ENCODE measurements around the gene ISYNA1. TPM values are rescaled to one million over a fixed set of nuclear protein-coding genes. Genes with fewer than 3 reads are reported as not detected.

The ISYNA1 gene
- total RNA-seq, 6 donors from 2014 or later: 14.5 to 55.5 (median 20.0) TPM

DNA sequence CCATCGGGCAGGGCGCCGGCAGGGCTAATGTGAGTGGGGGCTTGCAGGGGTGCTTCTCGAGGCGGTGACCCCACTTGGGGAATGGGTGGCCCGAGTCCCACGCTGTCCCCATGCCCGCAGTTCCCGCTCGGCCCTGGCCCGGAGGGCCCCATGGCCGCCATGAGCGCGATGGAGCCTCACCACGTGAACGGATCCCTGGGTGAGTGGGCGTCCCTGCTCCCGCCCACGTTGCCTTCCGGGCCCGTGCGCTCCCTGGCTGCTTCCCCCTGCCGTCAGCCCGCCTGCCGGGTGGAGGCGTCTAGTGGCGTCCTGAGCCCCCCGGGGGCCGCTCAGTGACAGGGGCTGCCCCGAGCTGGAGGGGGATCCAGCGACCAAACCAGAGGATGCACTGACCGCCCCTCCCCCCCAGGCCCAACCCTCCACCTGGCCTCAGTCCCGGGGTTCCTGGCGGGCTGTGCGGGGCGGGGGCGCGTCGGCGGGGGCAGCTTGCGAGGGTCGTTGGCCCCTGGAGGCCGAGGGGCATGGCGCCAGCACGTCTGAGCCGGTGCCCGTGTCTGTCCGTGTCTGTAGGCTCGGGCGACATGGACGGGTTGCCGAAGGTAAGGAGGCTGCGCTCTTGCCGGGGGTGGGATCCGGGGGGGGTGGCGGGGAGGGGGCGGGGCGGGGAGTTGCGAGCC is 4.8 kb downstream of the ISYNA1 start:
- DNase-seq: peak in 1 of 2 donors; percentile 89
- ATAC-seq (ENCODE audit: low FRiP score in 2 of 2): no peak
- WGBS, 2 donors: 38 to 40% methylated on average over 4 to 25 of the region's 59 CpGs
- Histone ChIP-seq H3K9me3 (no peaks in the 10 kb centered on the region), H3K27ac (peak overlapping the region; percentile 4 to 77 (median 56)), H3K27me3 (no peaks in the 10 kb centered on the region), H3K4me1 (peaks cover 38 to 66% (median 52%) of the 10 kb centered on the region in 4 donors), H3K4me3 (peak overlapping the region in 3 of 4 donors; percentile 46 to 60 (median 59)), H3K36me3 (peaks cover 0 to 10% (median 0%) of the 10 kb centered on the region in 4 donors)
- TF ChIP-seq POLR2A (IDR thresholded peaks at IDR 0.05) (no peak), EP300 (IDR thresholded peaks at IDR 0.05) (no peak), POLR2AphosphoS5 (IDR thresholded peaks at IDR 0.05) (no peak)
- TF ChIP-seq, protein P1, sequence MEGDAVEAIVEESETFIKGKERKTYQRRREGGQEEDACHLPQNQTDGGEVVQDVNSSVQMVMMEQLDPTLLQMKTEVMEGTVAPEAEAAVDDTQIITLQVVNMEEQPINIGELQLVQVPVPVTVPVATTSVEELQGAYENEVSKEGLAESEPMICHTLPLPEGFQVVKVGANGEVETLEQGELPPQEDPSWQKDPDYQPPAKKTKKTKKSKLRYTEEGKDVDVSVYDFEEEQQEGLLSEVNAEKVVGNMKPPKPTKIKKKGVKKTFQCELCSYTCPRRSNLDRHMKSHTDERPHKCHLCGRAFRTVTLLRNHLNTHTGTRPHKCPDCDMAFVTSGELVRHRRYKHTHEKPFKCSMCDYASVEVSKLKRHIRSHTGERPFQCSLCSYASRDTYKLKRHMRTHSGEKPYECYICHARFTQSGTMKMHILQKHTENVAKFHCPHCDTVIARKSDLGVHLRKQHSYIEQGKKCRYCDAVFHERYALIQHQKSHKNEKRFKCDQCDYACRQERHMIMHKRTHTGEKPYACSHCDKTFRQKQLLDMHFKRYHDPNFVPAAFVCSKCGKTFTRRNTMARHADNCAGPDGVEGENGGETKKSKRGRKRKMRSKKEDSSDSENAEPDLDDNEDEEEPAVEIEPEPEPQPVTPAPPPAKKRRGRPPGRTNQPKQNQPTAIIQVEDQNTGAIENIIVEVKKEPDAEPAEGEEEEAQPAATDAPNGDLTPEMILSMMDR (IDR thresholded peaks at IDR 0.05): no peak

DNA sequence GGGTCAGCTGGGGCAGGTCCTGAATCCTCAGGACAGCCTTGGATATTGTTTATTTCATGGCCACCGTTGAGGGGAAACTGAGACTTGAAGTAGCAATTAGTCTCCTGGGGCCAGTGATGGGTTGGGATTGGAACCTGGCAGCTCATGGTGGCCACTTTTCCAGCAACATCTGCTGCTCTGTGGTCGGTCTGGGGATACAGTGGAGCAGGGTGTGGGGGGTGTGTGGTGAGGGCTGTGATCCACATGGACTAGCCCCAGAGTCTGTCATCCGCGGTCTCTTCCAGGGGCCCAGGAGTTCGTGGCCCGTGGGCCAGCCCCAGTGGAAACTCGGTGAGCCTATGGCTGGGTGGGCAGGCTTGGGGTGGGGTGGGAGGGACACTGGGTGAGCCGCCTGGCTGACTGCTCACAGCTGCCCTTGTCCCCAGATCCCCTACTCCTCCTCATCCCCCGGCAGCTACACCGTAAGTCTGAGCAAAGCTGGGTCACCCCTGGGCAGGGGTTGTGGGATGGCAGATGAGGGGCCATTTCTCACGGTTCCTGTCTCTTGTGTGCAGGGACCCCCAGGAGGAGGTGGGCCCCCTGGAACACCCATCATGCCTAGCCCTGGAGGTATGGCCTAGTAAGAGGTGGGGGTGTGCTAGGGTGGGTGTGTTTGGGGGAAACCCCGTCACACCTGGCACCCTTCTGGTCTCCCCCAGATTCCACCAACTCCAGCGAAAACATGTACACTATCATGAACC is 5.5 kb downstream of the ISYNA1 start:
- DNase-seq (no peak), ATAC-seq (ENCODE audit: low FRiP score in 2 of 2) (no peak)
- Histone ChIP-seq H3K4me3 (peak overlapping the region in 2 of 4 donors; percentile 59 to 60), H3K27ac (peak overlapping the region in 1 of 4 donors; percentile 77), H3K4me1 (peaks cover 31 to 59% (median 45%) of the 10 kb centered on the region in 4 donors), H3K9me3 (no peaks in the 10 kb centered on the region), H3K27me3 (no peaks in the 10 kb centered on the region), H3K36me3 (peaks cover 0 to 12% (median 0%) of the 10 kb centered on the region in 4 donors)
- TF ChIP-seq POLR2A (IDR thresholded peaks at IDR 0.05) (no peak), EP300 (IDR thresholded peaks at IDR 0.05) (no peak), POLR2AphosphoS5 (IDR thresholded peaks at IDR 0.05) (no peak)
- TF ChIP-seq, protein P1 (IDR thresholded peaks at IDR 0.05): no peak
- WGBS, 2 donors: 89 to 90% methylated on average over 10 to 12 of the region's 13 CpGs

DNA sequence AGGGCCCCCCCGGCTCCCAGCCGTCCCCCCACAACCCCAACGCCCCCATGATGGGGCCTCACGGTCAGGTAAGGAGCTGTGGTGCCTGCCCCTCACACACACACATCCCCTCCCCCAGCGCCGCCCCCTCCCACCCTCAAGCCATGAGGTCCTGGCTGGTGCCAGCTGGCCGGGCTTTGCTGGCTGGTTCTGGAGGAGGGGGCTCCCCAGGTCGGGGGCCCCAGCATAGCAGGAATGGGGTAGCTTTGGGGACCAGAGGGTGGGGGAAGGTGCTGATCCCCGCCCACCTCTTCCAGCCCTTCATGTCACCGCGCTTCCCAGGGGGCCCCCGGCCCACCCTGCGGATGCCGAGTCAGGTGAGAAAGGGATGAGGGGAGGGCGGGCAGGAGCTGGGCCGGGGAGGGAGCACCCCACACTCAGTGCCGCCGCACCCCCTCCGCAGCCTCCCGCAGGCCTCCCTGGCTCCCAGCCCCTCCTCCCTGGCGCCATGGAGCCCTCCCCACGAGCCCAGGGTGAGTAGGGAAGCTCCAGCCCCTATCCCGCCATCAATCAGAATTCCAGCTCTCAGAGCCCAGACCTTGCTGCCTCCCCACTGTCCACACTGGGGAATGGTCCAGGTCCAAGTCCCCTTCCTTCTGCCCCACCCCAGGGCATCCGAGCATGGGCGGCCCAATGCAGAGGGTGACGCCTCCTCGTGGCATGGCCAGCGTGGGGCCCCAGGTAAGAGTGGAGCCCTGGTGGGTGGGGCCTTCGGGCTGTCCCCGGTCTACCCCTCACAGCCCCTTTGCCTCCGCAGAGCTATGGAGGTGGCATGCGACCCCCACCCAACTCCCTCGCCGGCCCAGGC is 6.4 kb downstream of the ISYNA1 start:
- no peaks in the 10 kb centered on the region for H3K9me3 ChIP-seq
- H3K4me1 ChIP-seq: peaks cover 24 to 56% (median 36%) of the 10 kb centered on the region in 4 donors
- peak in 1 of 2 donors; percentile 84 for DNase-seq
- H3K36me3 ChIP-seq: peaks cover 0 to 13% (median 0%) of the 10 kb centered on the region in 4 donors
- H3K4me3 ChIP-seq: no peak overlapping the region
- no peak for ATAC-seq (ENCODE audit: low FRiP score in 2 of 2)
- no peak overlapping the region for H3K27ac ChIP-seq
- no peaks in the 10 kb centered on the region for H3K27me3 ChIP-seq
- TF ChIP-seq POLR2A (IDR thresholded peaks at IDR 0.05): no peak
- TF ChIP-seq, protein P1 (IDR thresholded peaks at IDR 0.05): no peak
- no peak for TF ChIP-seq EP300 (IDR thresholded peaks at IDR 0.05)
- no peak for TF ChIP-seq POLR2AphosphoS5 (IDR thresholded peaks at IDR 0.05)
- WGBS, 2 donors: 84 to 88% methylated on average over 18 to 30 of the region's 34 CpGs

DNA sequence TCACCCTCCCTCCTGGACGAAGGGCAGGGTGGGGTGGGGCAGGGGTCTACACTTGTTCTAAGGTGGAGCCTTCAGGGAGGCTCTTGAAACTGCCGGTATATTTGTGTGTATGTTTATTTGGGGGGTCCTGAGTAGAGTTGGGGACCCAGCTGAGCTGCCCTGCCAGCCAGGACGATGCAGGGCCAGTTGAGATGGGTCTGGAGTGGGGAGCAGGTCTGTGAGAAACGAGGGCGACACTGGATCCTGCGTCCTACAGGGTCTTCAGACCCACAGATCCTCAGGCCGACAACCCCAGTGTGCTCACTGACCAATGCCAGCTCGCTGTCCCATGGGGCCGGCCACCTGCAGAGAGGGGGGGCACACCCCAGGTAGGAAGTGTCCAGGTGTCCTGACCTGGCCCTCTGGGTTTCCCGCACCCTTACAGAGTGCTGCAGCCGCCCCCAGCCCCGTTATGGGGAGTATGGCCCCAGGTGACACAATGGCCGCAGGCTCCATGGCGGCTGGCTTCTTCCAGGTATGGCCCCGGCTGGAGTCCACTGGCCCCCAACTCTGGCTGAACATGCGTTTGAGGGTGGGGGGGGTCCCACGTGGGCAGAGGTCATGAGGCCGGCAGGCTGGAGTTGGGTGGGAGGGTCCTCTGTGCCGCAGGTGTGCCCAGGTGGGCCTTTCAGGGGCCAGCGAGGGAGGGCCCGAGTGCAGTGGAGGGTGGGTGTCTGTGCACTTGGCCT is 7.4 kb downstream of the ISYNA1 start:
- ATAC-seq (ENCODE audit: low FRiP score in 2 of 2) (no peak), DNase-seq (peak in 1 of 2 donors; percentile 54)
- Histone ChIP-seq H3K4me3 (no peak overlapping the region), H3K4me1 (peaks cover 25 to 59% (median 37%) of the 10 kb centered on the region in 4 donors), H3K36me3 (peaks cover 0 to 9% (median 0%) of the 10 kb centered on the region in 4 donors), H3K27me3 (no peaks in the 10 kb centered on the region), H3K27ac (peak overlapping the region in 1 of 4 donors; percentile 82), H3K9me3 (no peaks in the 10 kb centered on the region)
- WGBS, 2 donors: 77 to 90% methylated on average over 14 to 20 of the region's 21 CpGs
- TF ChIP-seq, protein P1 (IDR thresholded peaks at IDR 0.05): no peak
- TF ChIP-seq POLR2AphosphoS5 (IDR thresholded peaks at IDR 0.05) (no peak), EP300 (IDR thresholded peaks at IDR 0.05) (no peak), POLR2A (IDR thresholded peaks at IDR 0.05) (no peak)
